Trophoblast cell (in vitro differentiated cells and primary cell): ENCODE results near the gene ANP32B.

Experiments used
- DNase-seq, 2 donors: peaks; one replicate each; pipeline ENCODE4 v3.0.0-alpha.2; 2016
- H2AFZ ChIP-seq: 2 replicates; pipeline ENCODE4 v1.6.1; 2013; ENCODE audit warnings: low read length, moderate library complexity, mild to moderate bottlenecking; ENCODE audit not compliant: insufficient read depth, poor library complexity
- H2AK5ac ChIP-seq: 2 replicates; pipeline ENCODE4 v1.6.1; 2013; ENCODE audit warnings: mild to moderate bottlenecking, low read length
- H2BK120ac ChIP-seq: 2 replicates; pipeline ENCODE4 v1.6.1; 2013; ENCODE audit warnings: low read length, mild to moderate bottlenecking, moderate library complexity; ENCODE audit not compliant: insufficient read depth, poor library complexity
- H2BK12ac ChIP-seq: 2 replicates; pipeline ENCODE4 v1.6.1; 2013; ENCODE audit warnings: mild to moderate bottlenecking, low read length, moderate library complexity
- H2BK5ac ChIP-seq: 2 replicates; pipeline ENCODE4 v1.6.1; 2013; ENCODE audit warnings: low read length, low read depth, moderate library complexity, mild to moderate bottlenecking; ENCODE audit not compliant: poor library complexity
- H3K14ac ChIP-seq: 2 replicates; pipeline ENCODE4 v1.6.1; 2013; ENCODE audit warnings: mild to moderate bottlenecking, low read length
- H3K18ac ChIP-seq: 2 replicates; pipeline ENCODE4 v1.6.1; 2013; ENCODE audit warnings: mild to moderate bottlenecking, low read length
- H3K23ac ChIP-seq: 2 replicates; pipeline ENCODE4 v1.6.1; 2013; ENCODE audit warnings: low read length
- H3K27ac ChIP-seq: 2 replicates; pipeline ENCODE4 v1.5.1; 2013; ENCODE audit warnings: low read depth, mild to moderate bottlenecking, inconsistent platforms, low read length, moderate library complexity
- H3K27me3 ChIP-seq: 2 replicates; pipeline ENCODE4 v1.6.1; 2013; ENCODE audit warnings: inconsistent platforms, mild to moderate bottlenecking, low read length, moderate library complexity; ENCODE audit not compliant: insufficient read depth
- H3K36me3 ChIP-seq, 2 experiments: 1 replicate in 1 of 2; 2 replicates in 1 of 2; pipeline ENCODE4 v1.6.1; 2013; ENCODE audit warnings: low read length in 2 of 2, mild to moderate bottlenecking in 2 of 2, moderate library complexity in 1 of 2; ENCODE audit not compliant: insufficient read depth in 2 of 2, control insufficient read depth in 1 of 2
- H3K4ac ChIP-seq: 2 replicates; pipeline ENCODE4 v1.6.1; 2013; ENCODE audit warnings: low read depth, mild to moderate bottlenecking, low read length, moderate library complexity
- H3K4me1 ChIP-seq, 2 experiments: 1 replicate in 1 of 2; 2 replicates in 1 of 2; pipeline ENCODE4 v1.6.1; 2013; ENCODE audit warnings: low read length in 2 of 2, mild to moderate bottlenecking in 2 of 2, moderate library complexity in 1 of 2; ENCODE audit not compliant: insufficient read depth in 2 of 2, control insufficient read depth in 1 of 2
- H3K4me2 ChIP-seq: 2 replicates; pipeline ENCODE4 v1.6.1; 2013; ENCODE audit warnings: inconsistent platforms, mild to moderate bottlenecking, low read length, moderate library complexity
- H3K4me3 ChIP-seq: 2 replicates; pipeline ENCODE4 v1.5.1; 2013; ENCODE audit warnings: mild to moderate bottlenecking, low read depth, low read length, inconsistent platforms
- H3K79me1 ChIP-seq: one replicate; pipeline ENCODE4 v1.6.1; 2013; ENCODE audit warnings: low read length
- H3K79me2 ChIP-seq: 2 replicates; pipeline ENCODE4 v1.6.1; 2013; ENCODE audit warnings: low read length, mild to moderate bottlenecking; ENCODE audit not compliant: control insufficient read depth, insufficient read depth, poor library complexity
- H3K9ac ChIP-seq: 2 replicates; pipeline ENCODE4 v1.6.1; 2013; ENCODE audit warnings: mild to moderate bottlenecking, low read length
- H3K9me3 ChIP-seq: 2 replicates; pipeline ENCODE4 v1.6.1; 2013; ENCODE audit warnings: low read depth, mild to moderate bottlenecking, control low read depth, inconsistent platforms, low read length; ENCODE audit not compliant: insufficient read depth
- H4K12ac ChIP-seq: 2 replicates; pipeline ENCODE4 v1.6.1; 2013; ENCODE audit warnings: low read depth, mild to moderate bottlenecking, low read length, moderate library complexity
- H4K8ac ChIP-seq: 2 replicates; pipeline ENCODE4 v1.6.1; 2013; ENCODE audit warnings: low read depth, mild to moderate bottlenecking, low read length, moderate library complexity
- H4K91ac ChIP-seq: one replicate; pipeline ENCODE4 v1.6.1; 2013; ENCODE audit warnings: low read depth, mild to moderate bottlenecking, low read length, moderate library complexity
- WGBS: extraction: QIAGEN DNeasy Blood & Tissue Kit; methylation state at CpG from one replicate; pipeline ENCODE4 v1.1.7; 2013; ENCODE audit warnings: missing lambda C conversion rate; ENCODE audit not compliant: insufficient read length, insufficient coverage; ENCODE audit errors: extremely low coverage; 5-methylcytosine and 5-hydroxymethylcytosine counted together

The ANP32B gene

GRCh38 chr9:97938081-97938644 lies 45.0 kb upstream of the ANP32B start, which contains the start of gene HEMGN:
HEMGN (minus strand) TSS chr9:97938172; CDS start chr9:97938136, 36 bp downstream.
- H4K8ac ChIP-seq: no peak within 1 kb of the TSS
- no peak within 1 kb of the TSS for H3K9ac ChIP-seq
- no peak within 1 kb of the TSS for H3K4ac ChIP-seq
- H3K4me1 ChIP-seq: no peaks in the 10 kb centered on the region
- no peak within 1 kb of the TSS for H2BK120ac ChIP-seq
- H3K9me3 ChIP-seq: no peaks in the 10 kb centered on the region
- H4K91ac ChIP-seq: no peak within 1 kb of the TSS
- H3K79me2 ChIP-seq: no peaks in the 10 kb centered on the region
- H3K14ac ChIP-seq: no peak within 1 kb of the TSS
- no peak within 1 kb of the TSS for H2AK5ac ChIP-seq
- H3K18ac ChIP-seq: no peak within 1 kb of the TSS
- H3K36me3 ChIP-seq: no peaks in the 10 kb centered on the region
- DNase-seq: no peak
- no peak within 1 kb of the TSS for H2AFZ ChIP-seq
- no peak within 1 kb of the TSS for H3K23ac ChIP-seq
- H3K4me3 ChIP-seq: no peak within 1 kb of the TSS
- no peak within 1 kb of the TSS for H3K4me2 ChIP-seq
- H3K27me3 ChIP-seq: peaks cover 3% of the 10 kb centered on the region
- no peaks in the 10 kb centered on the region for H3K79me1 ChIP-seq
- H3K27ac ChIP-seq: no peak within 1 kb of the TSS
- H2BK12ac ChIP-seq: no peak within 1 kb of the TSS
- H4K12ac ChIP-seq: no peak within 1 kb of the TSS
- no peak within 1 kb of the TSS for H2BK5ac ChIP-seq
- 100% methylated on average over 1 of the region's 3 CpGs for WGBS

- no peak for DNase-seq
- H4K8ac ChIP-seq: no peak overlapping the region
- no peak overlapping the region for H3K14ac ChIP-seq
- no peaks in the 10 kb centered on the region for H3K36me3 ChIP-seq
- no peak overlapping the region for H3K9ac ChIP-seq
- H3K4ac ChIP-seq: no peak overlapping the region
- H3K4me2 ChIP-seq: no peak overlapping the region
- no peak overlapping the region for H4K12ac ChIP-seq
- H4K91ac ChIP-seq: no peak overlapping the region
- no peak overlapping the region for H2AFZ ChIP-seq
- no peaks in the 10 kb centered on the region for H3K79me2 ChIP-seq
- no peak overlapping the region for H2BK120ac ChIP-seq
- no peaks in the 10 kb centered on the region for H3K79me1 ChIP-seq
- no peak overlapping the region for H2BK12ac ChIP-seq
- no peak overlapping the region for H3K4me3 ChIP-seq
- H3K9me3 ChIP-seq: no peaks in the 10 kb centered on the region
- H3K18ac ChIP-seq: no peak overlapping the region
- H3K23ac ChIP-seq: no peak overlapping the region
- H3K27ac ChIP-seq: no peak overlapping the region
- no peak overlapping the region for H2AK5ac ChIP-seq
- H2BK5ac ChIP-seq: no peak overlapping the region
- H3K27me3 ChIP-seq: peaks cover 3% of the 10 kb centered on the region
- H3K4me1 ChIP-seq: no peaks in the 10 kb centered on the region
Observed at GRCh38 chr9:97940233-97940632, 42.9 kb upstream of the ANP32B start.

GRCh38 chr9:97940741-97941140 lies 42.4 kb upstream of the ANP32B start:
- no peak overlapping the region for H4K91ac ChIP-seq
- H3K18ac ChIP-seq: no peak overlapping the region
- H3K27me3 ChIP-seq: peaks cover 3% of the 10 kb centered on the region
- no peaks in the 10 kb centered on the region for H3K79me1 ChIP-seq
- H3K27ac ChIP-seq: no peak overlapping the region
- H2AK5ac ChIP-seq: no peak overlapping the region
- no peaks in the 10 kb centered on the region for H3K4me1 ChIP-seq
- H4K12ac ChIP-seq: no peak overlapping the region
- H3K4ac ChIP-seq: no peak overlapping the region
- H3K4me3 ChIP-seq: no peak overlapping the region
- H2BK12ac ChIP-seq: no peak overlapping the region
- no peak overlapping the region for H3K9ac ChIP-seq
- no peaks in the 10 kb centered on the region for H3K9me3 ChIP-seq
- H4K8ac ChIP-seq: no peak overlapping the region
- DNase-seq: no peak
- H3K23ac ChIP-seq: no peak overlapping the region
- no peaks in the 10 kb centered on the region for H3K36me3 ChIP-seq
- no peak overlapping the region for H2AFZ ChIP-seq
- no peak overlapping the region for H2BK5ac ChIP-seq
- H3K14ac ChIP-seq: no peak overlapping the region
- WGBS: no CpG with 5 or more reads among the region's 3 CpGs
- no peaks in the 10 kb centered on the region for H3K79me2 ChIP-seq
- H2BK120ac ChIP-seq: no peak overlapping the region
- no peak overlapping the region for H3K4me2 ChIP-seq

GRCh38 chr9:97941323-97941722 lies 41.8 kb upstream of the ANP32B start:
- H3K4me1 ChIP-seq: no peaks in the 10 kb centered on the region
- no peaks in the 10 kb centered on the region for H3K79me2 ChIP-seq
- H3K9ac ChIP-seq: no peak overlapping the region
- H3K79me1 ChIP-seq: no peaks in the 10 kb centered on the region
- H3K18ac ChIP-seq: no peak overlapping the region
- no peak overlapping the region for H2BK12ac ChIP-seq
- H3K14ac ChIP-seq: no peak overlapping the region
- H3K27me3 ChIP-seq: peaks cover 3% of the 10 kb centered on the region
- no peak overlapping the region for H4K12ac ChIP-seq
- no peak overlapping the region for H4K91ac ChIP-seq
- H3K36me3 ChIP-seq: no peaks in the 10 kb centered on the region
- H3K9me3 ChIP-seq: no peaks in the 10 kb centered on the region
- no peak for DNase-seq
- H2BK120ac ChIP-seq: no peak overlapping the region
- H3K4ac ChIP-seq: no peak overlapping the region
- no peak overlapping the region for H4K8ac ChIP-seq
- no peak overlapping the region for H3K4me2 ChIP-seq
- no peak overlapping the region for H2AK5ac ChIP-seq
- WGBS: no CpG with 5 or more reads among the region's 1 CpG
- H3K4me3 ChIP-seq: no peak overlapping the region
- H2BK5ac ChIP-seq: no peak overlapping the region
- no peak overlapping the region for H2AFZ ChIP-seq
- H3K23ac ChIP-seq: no peak overlapping the region
- no peak overlapping the region for H3K27ac ChIP-seq
